Epithelial cell of prostate (primary cell): Measurements from ENCODE around the gene ZNF496.
"Not testable (repeated sequence)": the region's sequence is repeated elsewhere in the genome, so short reads cannot be mapped to it uniquely, and the experiment has no call there.

Experiments used
- DNase-seq: peaks from one replicate; pipeline ENCODE4 v3.0.0-alpha.2; 2011; ENCODE audit warnings: low read depth, low spot score
- H3K27ac ChIP-seq: fragments of 450-650 bp; 2 replicates; pipeline ENCODE4 v1.5.1; 2017; ENCODE audit warnings: mild to moderate bottlenecking

Gene ZNF496

DNA sequence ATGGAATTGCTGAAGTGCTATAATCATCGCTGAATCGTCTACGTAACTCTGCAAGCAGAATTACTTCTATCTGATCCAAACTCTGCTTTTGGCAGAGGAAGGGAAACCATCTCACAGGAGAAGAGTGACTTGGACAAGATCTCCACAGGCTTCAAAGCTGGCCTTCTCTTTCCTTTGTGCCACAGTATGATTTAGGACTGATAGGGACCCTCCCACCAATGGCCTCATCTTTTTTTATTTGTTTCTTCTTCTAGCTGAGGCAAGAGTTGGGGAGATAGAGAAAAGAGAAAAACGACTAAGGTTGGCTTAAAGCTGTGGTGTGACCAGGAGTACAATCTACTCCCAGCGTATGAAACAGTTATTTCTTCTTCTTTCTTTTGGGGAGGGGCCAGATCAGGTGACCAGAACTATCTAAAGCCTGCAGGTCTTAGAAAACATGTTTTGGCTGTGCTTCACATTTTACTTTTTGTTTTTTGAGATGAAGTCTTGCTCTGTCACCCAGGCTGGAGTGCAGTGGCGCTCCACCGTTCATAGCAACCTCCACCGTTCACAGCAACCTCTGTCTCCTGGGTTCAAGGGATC is 35.0 kb downstream of the ZNF496 start:
- no peak overlapping the region for H3K27ac ChIP-seq
- DNase-seq = no peak

DNA sequence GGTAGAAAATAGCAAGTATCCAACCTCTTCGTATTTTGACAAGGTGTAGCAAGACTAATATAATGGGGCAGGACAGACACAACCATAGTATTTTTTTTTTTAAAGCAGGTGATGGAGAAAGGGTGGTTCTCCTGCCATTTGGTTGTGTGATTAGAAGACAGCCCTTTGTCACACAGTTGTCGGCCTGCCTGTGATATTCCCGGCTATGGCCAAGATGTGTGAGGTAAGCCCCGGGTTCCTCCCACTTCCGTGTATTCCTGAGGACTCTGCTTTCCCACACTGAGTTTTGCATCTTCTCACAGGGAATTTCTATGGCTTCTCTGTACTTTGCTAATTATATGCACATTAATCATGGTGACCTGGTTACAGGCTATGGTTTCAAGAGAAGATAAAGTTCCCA is 35.9 kb downstream of the ZNF496 start:
- no peak for DNase-seq

DNA sequence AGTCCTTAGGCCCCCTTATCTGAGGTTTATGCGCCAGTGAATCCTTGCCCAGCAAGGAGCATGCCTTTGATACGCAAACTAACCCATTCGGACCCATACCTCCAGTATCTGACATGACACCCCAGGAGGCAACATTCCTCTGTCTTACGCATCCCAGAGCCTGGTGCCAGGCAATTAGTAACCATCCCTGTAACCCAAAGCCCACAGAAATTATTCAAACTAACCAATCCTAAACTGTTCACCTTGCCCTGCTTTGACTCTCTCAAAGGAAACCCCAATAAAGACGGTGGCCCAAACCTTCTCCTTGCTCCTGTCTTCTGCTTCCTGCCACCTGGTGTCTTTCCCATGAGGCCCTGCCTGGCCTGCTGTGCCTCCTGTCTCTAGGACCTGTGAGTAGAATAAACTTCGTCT is 36.4 kb downstream of the ZNF496 start:
- H3K27ac ChIP-seq = no peak overlapping the region
- DNase-seq = no peak

More for the DNA sequence above, 35.9 kb downstream of the ZNF496 start:
- no peak overlapping the region for H3K27ac ChIP-seq

DNA sequence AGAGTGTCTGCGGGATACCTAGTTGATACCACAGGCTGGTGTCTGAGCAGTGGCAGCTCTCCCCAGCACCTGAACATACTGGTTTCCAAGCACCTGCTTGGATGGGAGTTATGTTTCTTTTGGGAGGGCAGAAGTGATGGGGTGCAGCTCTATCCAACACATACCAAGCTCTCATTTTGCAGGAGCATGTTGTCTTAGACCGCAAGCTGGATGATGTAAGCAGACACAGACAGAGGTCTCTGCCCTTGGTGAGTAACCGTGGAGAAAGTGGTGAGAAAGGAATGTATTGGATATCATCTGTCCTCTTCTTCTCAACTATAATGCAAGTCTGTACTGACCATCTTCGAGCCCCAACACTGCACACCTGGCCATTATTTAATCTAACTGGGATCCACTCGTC is 37.4 kb downstream of the ZNF496 start:
- no peak overlapping the region for H3K27ac ChIP-seq
- DNase-seq = no peak

DNA sequence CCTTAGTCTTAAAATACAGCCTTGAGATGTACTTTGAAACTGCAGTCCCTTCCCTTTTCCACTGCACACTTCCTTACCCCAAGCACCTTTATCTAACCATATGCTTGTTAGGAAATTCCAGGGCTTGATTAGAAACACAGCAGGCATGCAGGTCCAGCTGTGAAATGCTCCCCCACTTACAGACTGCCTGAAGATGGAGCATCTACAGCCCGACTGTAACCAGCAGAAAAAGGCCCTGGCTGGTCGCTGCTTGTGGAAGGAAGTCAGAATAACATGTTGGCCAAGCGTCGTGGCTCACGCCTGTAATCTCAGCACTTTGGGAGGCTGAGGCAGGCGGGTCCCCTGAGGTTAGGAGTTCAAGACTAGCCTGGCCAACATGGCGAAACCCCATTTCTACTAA is 38.6 kb downstream of the ZNF496 start:
- no peak for DNase-seq

DNA sequence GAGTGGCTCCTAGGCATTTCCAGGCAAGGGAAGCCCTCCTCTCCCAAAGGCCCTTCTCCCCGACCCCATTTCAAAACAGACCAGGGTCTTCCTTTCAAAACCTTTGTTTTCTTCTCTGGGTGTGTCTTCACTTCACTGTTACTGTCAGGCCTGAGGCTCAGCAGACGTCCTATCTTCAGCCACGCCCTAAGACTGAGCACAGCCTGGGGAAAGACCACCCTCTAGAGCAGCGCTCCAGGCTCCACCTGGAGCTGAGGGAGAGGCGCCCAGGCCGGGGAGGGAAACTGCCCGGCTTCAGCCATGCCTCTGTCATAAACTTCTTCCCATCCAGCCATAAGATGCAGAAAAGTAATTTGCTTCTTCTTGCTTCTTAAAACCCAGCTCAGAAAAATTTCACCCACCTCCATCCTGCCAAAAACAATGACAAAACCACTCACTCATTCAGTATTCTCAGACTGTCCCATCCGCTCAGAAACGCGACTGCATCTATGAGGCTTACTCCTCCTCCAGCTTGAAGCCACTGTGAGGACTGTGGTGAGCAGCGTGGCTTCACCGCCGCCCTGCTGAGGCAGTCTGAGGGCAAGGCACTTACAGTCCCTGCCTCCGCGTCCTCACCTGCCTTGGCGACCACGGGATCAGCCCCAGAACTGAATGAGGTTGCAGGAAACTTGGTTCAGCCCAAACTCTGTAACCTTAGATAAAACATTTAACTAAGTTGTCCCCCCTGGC is 39.7 kb downstream of the ZNF496 start:
- DNase-seq = no peak
- H3K27ac ChIP-seq = no peak overlapping the region

More for the DNA sequence above, 38.6 kb downstream of the ZNF496 start:
- H3K27ac ChIP-seq = no peak overlapping the region

DNA sequence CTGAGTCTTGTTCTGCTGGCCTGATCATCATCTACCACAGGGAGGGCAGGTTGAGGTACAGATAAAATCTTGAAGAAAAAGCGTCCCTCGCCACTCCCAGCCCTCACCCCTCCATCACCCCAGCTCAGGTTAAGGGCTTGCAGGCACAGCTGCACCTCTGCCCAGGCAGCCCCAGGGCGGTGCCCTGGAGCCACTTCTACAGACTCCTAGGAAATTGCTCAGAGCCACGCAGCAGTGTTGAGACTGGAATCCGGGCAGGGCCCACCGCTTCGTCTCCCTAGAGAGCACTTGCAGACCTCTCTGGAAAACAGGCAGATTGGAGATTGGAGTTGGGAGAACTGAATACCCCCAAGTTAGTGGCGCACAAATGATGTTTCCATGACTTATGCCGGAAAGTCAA is 40.5 kb downstream of the ZNF496 start:
- no peak overlapping the region for H3K27ac ChIP-seq
- no peak for DNase-seq

DNA sequence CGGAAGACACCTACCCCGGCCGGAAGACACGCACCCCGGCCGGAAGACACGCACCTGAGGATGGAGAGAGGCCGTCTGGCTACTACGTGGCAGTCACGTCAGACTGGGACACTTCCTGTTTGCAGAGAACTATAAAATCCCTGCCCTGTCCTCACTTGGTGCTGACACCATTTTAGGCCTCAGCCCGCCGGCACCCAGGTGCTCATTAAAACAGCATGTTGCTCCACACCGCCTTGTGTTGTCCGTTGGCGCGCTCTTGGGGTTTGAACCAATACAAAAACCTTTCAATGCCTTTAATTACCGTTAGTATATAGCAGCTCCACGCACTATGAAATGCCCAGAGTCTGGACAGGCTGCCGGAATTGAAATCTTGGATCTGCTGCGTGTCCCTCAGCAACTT is 41.1 kb downstream of the ZNF496 start:
- no peak overlapping the region for H3K27ac ChIP-seq
- DNase-seq = no peak

DNA sequence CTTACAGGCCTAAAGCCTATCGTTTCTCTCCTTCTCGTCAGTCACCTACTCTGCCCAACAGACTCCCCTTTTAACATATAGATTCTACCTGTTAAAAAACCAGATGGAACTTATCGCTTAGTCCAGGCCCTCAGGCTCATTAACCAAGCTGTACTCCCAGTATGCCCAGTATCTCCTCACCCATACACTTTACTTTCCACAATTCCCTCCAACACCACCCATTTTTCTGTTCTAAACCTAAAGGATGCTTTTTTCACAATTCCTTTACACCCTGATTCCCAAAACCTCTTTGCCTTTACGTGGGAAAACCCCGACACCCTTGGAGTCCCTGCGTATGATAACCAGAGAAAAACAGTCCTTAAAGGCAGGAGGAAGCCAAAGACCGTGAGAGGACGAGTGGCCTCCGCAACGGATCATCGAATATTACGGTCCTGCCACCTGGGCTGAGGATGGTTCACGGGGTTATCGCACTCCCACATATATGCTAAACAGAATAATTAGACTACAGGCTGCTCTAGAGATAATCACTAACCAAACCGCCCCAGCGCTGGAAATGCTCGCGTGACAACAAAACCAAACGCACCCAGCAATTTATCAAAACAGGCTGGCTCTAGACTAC is 42.3 kb downstream of the ZNF496 start:
- DNase-seq, H3K27ac ChIP-seq: not testable (repeated sequence)

DNA sequence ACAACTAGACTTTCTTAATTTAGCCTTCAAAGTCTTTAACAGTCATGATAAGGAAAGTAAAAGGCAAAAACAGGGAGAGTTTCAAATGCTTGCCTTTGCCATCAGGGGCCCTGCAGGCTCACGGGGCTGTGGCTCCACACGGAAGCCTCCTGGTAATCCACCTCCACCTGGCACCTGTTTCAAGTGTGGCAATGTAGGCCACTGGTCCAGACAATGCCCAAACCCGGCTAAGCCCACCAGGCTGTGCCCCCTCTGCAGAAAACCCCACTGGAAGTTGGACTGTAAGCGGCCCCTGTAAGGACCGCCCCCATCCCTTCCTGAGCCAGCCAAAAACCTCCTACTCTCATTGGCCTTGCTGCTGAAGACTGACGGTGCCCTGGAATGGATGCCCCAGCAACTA is 43.3 kb downstream of the ZNF496 start:
- no peak for DNase-seq
- no peak overlapping the region for H3K27ac ChIP-seq

DNA sequence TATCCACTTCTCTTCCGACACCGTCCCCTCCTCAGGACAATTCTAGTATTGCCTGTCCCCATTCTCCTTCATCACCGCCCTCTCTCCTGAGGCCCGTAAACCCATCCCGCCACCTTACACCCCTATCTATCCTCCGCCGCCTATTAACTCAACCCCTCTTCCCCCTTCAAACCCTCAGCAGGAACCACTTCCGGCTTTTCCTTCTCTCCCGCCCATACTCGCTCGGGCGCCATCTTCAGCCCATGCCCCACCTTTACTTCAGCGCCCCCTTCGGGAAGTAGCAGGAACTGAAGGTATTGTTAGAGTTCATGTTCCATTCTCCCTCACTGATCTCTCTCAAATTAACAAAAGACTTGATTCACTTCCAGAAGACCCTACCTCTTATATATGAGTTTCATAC is 44.2 kb downstream of the ZNF496 start:
- DNase-seq = no peak
- H3K27ac ChIP-seq = no peak overlapping the region

DNA sequence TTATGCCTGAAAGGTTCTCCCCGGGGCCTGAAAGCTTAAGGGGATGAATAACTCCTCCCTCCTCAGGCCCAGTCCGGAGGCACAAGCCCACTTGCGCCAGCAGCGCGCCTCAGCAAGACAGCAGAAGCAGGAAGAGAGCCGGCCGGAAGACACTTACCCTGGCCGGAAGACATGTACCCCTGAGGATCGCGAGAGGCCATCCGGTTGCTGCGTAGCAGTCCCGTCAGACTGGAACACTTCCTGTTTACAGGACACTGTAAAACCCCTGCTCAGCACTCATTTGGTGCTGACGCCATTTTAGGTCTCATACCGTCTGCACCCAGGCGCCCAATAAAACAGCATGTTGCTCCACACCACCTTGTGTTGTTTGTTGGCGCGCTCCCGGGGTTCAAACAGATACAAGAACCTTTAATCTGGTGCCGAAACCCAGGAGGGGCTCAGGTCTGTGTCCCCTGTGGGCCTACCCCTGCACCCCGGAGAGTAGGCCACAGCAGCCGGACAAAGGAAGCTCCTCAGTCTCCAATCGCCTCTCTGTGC is 45.5 kb downstream of the ZNF496 start:
- no peak overlapping the region for H3K27ac ChIP-seq
- no peak for DNase-seq

DNA sequence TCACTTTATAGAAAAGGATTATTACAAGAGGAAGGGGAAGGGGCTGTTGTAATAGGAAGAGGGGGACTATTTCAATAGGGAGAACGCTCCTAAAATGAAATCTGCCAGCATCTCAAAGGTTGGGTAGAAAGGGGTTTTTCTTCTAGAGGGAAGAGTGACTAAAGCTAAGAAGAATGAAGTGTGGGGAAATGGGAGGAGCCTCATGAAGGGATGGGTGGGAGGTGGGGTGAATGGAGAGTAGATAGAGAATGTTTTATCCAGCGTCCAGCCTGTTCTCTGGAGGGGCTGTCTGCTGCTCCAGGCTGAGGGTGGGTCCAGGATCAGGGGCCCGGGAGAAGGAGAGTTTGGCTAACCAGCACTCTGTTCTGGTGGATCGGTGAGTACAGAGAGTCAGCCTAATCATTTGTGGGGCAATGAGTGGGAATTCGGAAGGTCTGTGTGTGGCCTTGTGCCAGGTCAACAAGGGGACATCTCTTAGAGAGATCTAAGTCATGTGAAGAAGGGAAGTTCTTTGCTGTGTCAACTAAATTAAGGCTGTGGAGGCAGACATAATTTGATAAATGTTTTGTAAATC is 50.6 kb downstream of the ZNF496 start:
- no peak overlapping the region for H3K27ac ChIP-seq
- DNase-seq = no peak

DNA sequence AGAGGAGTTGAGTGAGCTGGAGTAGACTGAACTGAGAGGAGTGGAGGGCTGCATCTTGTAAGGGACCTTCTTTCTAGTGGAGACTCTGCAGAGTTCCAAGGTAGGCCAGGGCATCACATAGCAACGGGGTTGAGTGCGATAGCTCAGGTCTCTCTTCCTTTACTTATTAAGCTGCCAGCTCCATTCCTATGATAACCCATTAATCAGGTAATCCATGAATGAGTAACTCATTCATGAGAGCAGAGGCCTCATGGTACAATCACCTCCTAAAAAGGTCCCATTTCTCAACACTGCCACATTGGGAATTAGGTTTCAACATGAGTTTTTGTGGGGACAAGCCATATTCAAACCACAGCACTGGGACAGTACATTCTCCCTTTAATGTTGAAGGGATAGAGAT is 54.5 kb downstream of the ZNF496 start:
- DNase-seq = no peak
- H3K27ac ChIP-seq = no peak overlapping the region

DNA sequence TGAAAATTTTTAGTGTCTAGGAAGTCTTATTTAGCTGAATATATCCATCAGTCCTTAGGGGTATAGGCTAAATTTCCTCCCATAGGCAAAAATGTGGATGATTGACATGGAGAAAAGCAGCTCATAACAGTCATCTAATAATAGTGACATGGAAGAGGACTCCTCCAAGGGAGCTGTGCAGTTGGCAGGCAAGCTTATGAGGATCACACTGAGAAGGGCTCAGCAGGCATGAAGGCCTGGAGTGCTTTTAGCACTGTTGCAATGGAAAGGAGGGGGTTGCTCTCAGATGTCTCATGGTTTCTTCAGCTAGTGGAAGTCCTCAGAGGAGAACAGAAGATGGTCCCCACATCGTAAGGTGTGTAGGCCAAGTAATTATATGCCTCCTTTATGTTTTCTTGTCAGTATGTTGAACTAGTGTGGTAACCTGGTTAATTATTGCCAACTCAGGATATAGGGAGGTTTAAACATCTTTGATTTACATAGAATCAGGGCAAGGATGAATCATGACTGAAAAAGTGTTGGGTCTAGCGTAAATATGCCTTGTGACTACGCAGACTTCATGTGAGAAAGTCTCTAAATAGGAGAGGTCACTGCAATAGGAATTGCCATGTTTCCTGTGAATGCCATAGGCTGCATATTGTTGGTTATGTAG is 56.9 kb downstream of the ZNF496 start:
- DNase-seq = no peak
- H3K27ac ChIP-seq = no peak overlapping the region

DNA sequence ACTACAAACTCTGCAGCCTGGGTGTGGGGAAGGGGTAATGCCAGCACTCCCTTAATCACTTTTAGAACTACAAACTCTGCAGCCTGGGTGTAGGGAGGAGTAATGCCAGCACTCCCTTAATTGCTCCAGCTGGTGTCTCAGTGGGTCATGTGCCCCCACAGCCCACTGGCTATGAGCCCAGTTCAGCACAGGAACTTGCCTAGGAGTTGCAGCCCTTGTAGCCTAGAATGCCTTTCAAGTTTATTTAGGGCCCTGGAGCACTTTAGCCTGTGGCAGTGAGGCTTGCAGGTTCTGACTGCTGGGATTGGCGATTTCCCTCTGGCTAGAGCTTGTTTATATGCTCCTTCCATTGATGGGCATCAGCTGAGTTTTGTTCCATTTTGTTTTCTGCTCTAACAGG is 58.7 kb downstream of the ZNF496 start:
- DNase-seq = no peak
- H3K27ac ChIP-seq = no peak overlapping the region

DNA sequence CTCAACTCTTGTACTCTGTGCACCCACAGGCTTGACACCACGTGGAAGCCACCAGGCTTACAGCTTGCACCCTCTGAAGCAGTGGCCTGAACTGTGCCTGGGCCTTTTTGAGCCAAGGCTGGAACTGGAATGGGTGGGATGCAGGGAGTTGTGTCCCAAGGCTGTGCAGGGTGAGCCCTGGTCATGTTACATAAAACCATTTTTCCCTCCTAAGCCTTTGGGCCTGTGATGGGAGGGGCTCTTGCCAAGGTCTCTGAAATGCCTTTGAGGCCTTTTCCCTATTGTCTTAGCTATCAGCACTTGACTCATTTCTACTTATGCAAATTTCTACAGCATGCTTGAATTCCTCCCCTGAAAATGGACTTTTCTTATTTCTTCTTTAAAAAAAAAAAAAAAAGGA is 61.7 kb downstream of the ZNF496 start:
- no peak overlapping the region for H3K27ac ChIP-seq
- no peak for DNase-seq

DNA sequence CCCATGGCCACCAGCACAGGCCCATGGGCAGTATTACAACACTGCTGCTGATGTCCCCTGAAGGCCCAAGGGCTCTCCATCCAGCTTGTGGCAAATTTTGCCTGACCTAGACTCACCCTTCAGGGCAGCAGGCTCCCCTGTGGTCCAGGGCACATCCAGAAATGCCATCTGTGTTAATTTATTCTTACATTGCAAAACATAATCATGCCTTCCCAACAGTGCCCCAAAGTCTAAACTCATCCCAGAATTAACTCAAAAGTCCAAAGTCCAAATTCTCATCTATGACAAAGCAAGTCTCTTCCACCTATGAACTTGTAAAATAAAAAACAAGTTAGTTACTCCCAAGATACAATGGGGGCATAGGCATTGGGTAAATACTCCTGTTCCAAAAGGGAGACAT is 62.5 kb downstream of the ZNF496 start:
- no peak for DNase-seq
- no peak overlapping the region for H3K27ac ChIP-seq

DNA sequence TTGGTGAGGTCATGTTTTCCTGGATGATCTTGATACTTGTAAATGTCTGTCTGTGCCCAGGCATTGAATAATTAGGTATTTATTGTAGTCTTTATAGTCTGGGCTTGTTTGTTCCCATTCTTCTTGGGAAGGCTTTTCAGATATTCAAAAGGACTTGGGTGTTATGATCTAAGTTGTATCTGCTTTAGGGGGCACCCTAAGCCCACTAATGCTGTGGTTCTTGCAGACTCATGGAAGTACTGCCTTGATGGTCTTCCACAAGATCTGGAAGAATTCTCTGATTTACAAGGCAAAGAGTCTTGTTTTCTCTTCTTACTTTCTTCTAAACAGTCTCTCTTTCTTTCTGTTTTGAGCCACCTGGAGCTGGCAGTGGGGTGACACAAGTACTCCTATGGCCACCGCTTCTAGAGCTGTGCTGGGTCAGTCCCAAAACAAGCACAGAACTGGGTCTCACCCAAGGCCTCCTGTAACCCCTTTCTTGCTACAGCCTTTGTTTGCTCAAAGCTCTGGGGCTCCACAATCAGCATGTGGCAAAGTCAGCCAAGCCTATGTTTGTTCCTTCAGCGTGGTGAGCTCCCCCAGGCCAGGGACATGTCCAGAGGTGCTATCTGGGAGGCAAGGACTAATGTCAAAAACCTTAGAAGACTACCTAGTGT is 63.1 kb downstream of the ZNF496 start:
- no peak for DNase-seq

DNA sequence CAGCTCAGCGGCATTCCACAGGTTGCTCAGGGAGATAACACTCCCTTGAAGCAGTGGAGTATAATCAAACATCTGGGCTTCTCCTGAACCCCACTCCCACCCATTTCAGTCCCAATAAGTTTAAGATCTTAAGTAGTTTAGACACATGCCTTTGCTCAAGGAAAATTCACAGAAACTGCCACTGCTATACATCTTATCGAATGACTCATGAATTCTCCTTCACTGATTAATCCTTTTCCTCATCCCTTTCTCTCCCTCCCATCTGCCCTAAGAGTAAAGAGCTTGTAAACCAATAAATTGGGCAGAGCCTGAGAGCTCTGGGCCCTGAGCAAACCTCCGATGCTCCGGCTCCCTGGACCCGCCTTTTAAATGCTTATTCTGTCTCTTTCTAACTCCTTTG is 65.6 kb downstream of the ZNF496 start:
- DNase-seq = peak; percentile 5
- no peak overlapping the region for H3K27ac ChIP-seq

More for the DNA sequence above, 63.1 kb downstream of the ZNF496 start:
- no peak overlapping the region for H3K27ac ChIP-seq
